Posterior vena cava (tissue), 2 donors: Measurements from ENCODE around the gene SAA2. TPM values are rescaled to one million over a fixed set of nuclear protein-coding genes. Genes with fewer than 3 reads are reported as not detected.
"Not testable (repeated sequence)": the region's sequence is repeated elsewhere in the genome, so short reads cannot be mapped to it uniquely, and the experiment has no call there.

Experiments
- DNase-seq: peaks from one replicate; pipeline ENCODE4 v3.0.0-alpha.2; 2020; ENCODE audit warnings: low spot score
- intact Hi-C, 2 donors: fragments of 100-400 bp; cut with DNase I; formaldehyde crosslinking; loops; one replicate each; pipeline versions ENCODE4 v1.14.1 to v1.14.2; 2022 to 2023
- total RNA-seq, 2 donors: library from RNA; stranded (reverse); fragmentation: NEBNext Ultra II Directional; extraction: Animal tissue kit (Norgen Biotek cat#: 25700); gene quantifications; one replicate each; pipeline ENCODE4 v1.2.1, GENCODE V29; 2021
- donor health status: DM: yes; HTN: yes; CAD: no.
- donor health status: DM: yes; HTN: yes; CAD: no.

SAA2 gene
- total RNA-seq, 2 donors from 2014 or later, result 41.4 to 57.1 TPM

DNA sequence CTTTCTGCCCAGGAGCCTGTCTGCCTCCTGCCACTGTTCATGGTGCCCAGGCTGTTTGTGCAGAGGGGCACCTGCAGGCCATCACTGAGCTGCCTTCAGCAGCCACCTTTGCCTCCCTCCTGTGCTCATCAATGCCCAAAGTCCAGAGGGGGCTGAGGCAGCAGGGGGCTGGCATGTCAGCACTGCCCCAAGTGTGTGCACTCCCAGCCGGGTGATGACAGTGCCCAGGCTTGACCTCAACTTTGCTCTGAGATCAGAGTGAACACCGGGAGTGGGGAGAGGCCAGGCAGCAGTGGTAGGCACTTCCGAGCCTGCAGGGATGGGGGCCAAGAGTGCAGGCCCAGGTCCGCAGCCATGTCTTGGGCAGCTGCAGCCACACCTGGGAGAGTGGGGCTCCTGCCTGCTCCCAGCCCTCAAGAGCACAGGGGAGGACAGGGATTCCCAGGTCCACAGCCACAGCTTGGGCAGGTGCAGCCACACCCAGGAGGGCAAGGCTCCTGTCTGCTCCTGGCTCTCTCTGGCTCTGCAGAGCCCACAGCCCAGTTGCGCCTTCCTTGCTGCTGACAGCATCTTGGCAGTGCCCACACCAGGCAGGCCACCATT, 27.1 kb downstream of the SAA2 start:
- intact Hi-C loops, result no loop called here
- no peak for DNase-seq

DNA sequence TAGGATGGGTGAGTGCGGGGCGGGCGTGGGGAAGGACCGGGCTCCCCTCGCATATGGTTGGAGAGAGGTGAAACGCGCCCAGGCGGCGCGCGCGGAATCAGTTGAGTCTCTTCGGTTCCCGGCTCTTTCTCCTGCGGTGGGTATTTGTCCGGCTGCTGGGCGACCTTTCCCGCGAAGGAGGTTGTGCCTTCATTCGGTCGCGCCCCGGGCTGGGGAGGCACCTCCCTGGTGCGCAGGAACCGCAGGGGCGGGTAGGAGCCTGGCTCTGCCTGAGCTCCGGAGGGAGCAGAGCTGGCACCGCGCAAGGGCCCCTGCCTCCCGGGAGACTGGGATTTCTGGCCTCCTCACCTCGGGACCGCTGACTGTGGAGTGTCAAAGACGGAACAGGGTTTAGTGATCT, 39.4 kb downstream of the SAA2 start:
- no peak for DNase-seq
- intact Hi-C loops, result no loop called here

DNA sequence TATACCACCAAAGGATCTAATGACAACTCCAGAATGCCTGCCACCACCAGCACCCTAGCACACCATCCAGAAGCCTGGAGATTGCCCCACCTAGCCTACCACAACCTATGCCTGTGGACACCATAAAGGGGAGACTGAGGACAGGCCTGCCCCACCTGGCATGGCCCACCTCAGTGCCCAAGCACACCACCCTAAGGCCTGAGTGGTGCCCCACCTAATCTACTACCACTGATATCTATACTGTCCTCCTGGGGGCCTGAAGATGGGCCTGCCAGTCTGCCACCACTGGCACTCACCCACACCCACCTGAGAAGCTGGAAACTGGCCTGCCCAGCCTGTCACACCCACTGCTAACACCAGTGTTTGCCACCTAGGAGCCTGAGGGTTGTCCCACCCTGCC, 43.7 kb downstream of the SAA2 start:
- no peak for DNase-seq
- intact Hi-C loops, result loop anchor here in 1 of 2 donors (1.0 kb wide), 1 partner anchor 17 kb away; no protein-coding TSS in a partner anchor

DNA sequence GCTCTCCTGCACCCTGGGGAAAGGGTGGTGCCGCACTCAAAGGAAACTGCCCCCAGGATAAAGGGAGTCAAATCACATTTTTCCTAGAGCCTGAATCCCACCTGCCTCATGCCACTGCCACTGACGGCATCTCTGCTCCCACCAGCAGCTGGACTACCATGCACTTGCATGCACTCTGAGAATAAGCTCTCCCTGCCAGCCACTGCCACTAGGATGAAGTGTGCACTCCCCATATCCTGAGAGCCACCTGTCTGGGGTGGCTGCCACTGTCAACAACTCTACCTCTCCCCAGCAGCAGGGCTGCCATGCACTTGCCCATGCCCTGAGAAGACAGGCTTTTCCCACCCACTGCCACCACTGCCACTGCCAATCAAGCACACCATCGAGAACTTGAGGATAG, 44.2 kb downstream of the SAA2 start:
- no peak for DNase-seq
- intact Hi-C loops, result no loop called here

DNA sequence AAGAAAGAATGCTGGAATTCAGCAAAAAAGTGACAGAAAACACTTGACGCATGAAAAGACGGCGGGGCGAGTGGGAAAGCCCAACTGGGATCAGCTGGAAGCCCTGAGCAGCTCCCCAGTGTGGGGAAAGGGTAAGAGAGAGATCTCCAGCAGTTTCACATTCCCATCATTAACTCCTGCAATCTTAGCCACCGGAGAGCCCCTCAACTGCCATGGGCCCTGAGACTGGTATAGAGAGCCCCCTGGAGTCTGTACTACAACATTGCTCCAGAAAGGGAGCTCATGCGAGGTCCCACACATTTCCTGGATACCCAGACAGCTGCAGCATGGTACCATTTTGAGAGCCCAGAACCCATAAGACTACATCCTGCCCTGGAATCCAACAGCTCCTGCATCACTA, 44.7 kb downstream of the SAA2 start:
- DNase-seq, result no peak
- intact Hi-C loops, result no loop called here

DNA sequence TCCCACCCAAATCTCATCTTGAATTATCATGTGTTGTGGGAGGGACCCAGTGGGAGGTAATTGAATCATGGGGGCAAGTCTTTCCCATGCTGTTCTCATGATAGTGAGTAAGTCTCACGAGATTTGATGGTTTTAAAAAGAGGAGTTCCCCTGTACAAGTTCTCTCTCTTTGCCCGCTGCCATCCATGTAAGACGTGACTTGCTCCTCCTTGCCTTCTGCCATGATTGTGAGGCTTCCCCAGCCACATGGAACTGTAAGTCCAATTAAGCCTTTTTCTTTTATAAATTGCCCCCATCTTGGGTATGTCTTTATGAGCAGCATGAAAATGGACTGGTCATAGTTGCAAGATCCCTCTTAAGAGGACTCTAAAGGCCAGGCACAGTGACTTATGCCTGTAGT, 50.7 kb downstream of the SAA2 start:
- intact Hi-C loops, DNase-seq: not testable (repeated sequence)

DNA sequence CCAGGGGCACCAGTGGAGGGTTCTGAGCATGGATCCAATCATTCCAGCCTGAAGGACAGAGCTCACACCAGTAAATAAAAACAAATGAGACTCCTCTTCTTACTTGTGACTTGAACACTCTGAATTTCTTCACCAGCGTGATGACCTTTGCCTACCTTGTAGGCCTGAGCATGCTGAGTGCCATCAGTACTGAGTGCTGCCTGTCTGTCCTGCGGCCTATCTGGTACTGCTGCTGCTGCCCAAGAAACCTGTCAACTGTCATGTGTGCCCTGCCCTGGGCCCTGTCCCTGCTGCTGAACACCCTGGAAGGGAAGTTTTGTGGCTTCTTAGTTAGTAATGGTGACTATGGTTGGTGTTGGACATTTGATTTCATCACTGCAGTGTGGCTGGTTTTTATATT, 51.9 kb downstream of the SAA2 start:
- intact Hi-C loops, result no loop called here
- DNase-seq, result no peak

Other genes with a start within 250 kb of the SAA2 start
- 10 to 100 TPM; 32.6 to 37.9 TPM for gene SERGEF, start 235.6 kb downstream of the SAA2 start, total RNA-seq
- under 1 TPM; 0.33 to 0.65 TPM for gene TPH1, start 202.4 kb downstream of the SAA2 start, total RNA-seq
- gene SAAL1, start 142.6 kb downstream of the SAA2 start, total RNA-seq, result 10 to 100 TPM in 1 of 2 donors, 1 to 10 TPM in 1; 9.9 to 10.2 TPM
- gene MRGPRX3, start 116.1 kb downstream of the SAA2 start, total RNA-seq, result not detected
- not detected for gene MRGPRX4, start 75.8 kb downstream of the SAA2 start, total RNA-seq
- gene SAA4, start 11.9 kb downstream of the SAA2 start, total RNA-seq, result under 1 TPM in 1 of 2 donors, not detected in 1; 0.38 TPM
- 100 to 1,000 TPM; 209 to 324 TPM for gene SAA1, start 17.6 kb upstream of the SAA2 start, total RNA-seq
- gene HPS5, start 73.5 kb upstream of the SAA2 start, total RNA-seq, result 10 to 100 TPM; 12.8 to 16.4 TPM
- 10 to 100 TPM; 38.6 to 39.1 TPM for gene GTF2H1, start 73.9 kb upstream of the SAA2 start, total RNA-seq
- gene LDHA, start 145.9 kb upstream of the SAA2 start, total RNA-seq, result 100 to 1,000 TPM; 623 to 777 TPM
- gene LDHC, start 163.7 kb upstream of the SAA2 start, total RNA-seq, result not detected
- not detected for gene LDHAL6A, start 207.2 kb upstream of the SAA2 start, total RNA-seq